Measurements from ENCODE around the gene CACNA1B. TPM values are rescaled to one million over a fixed set of nuclear protein-coding genes. Genes with fewer than 3 reads are reported as not detected.
A peak's percentile ranks its signal among the peaks of the same experiment; 100 is the strongest.

CACNA1B gene
- total RNA-seq, 1 experiment from 2014 or later: 7.8 TPM

DNA sequence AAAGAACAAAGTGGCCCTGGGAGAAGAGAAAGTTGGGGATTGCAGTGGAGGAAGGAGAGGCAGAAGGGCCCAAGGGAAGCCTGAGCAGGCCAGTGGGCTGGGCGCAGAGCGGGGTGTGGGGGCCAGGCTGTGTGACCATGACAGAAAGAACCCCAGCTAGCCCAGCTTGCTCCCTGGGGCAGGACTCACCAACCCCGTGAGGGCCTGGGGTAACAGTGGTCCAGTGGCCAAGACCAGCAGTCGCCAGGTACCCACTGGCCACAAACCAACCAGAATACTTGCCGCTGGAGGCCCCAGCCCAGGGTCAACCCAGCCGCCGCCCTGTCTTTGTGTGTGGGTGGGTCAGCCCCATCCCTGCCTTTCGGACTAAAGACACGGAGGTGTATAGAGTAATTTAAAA, 146.5 kb downstream of the CACNA1B start:
- H3K4me1 ChIP-seq (ENCODE audit: insufficient read depth, low read length): no peaks in the 10 kb centered on the region
- WGBS (ENCODE audit: extremely low coverage, insufficient read length, low lambda C conversion rate): no CpG with 5 or more reads among the region's 9 CpGs
- H3K79me2 ChIP-seq (ENCODE audit: insufficient read depth, low read length): no peaks in the 10 kb centered on the region
- H3K56ac ChIP-seq (ENCODE audit: insufficient read length, low read depth, low read length): no peak overlapping the region
- no peak overlapping the region for H4K91ac ChIP-seq (ENCODE audit: insufficient read length, low read depth, low read length)
- H4K8ac ChIP-seq (replicated peaks; ENCODE audit: insufficient read length, low read depth, low read length): no peak overlapping the region
- H2AFZ ChIP-seq (ENCODE audit: low read length): no peak overlapping the region
- no peak overlapping the region for H3K27ac ChIP-seq (ENCODE audit: insufficient read length, low read depth, low read length)
- H2AK5ac ChIP-seq (ENCODE audit: insufficient read length, low read length): no peak overlapping the region
- H2BK12ac ChIP-seq (ENCODE audit: insufficient read length, low read depth, low read length): no peak overlapping the region
- no peak overlapping the region for H4K5ac ChIP-seq (ENCODE audit: insufficient read length, low read depth, low read length)
- H3K36me3 Mint-ChIP-seq (ENCODE audit: insufficient read depth in 1 of 3, low read depth in 3 of 3): peaks cover 23 to 26% (median 25%) of the 10 kb centered on the region in 3 experiments
- no peaks in the 10 kb centered on the region for H3K79me1 ChIP-seq (ENCODE audit: insufficient read depth, low read depth, low read length, poor library complexity, severe bottlenecking)
- peak overlapping the region; percentile 6 for H3K4me2 ChIP-seq (ENCODE audit: insufficient read depth, insufficient read length, low read length)
- H3K4me3 Mint-ChIP-seq: peak overlapping the region; percentile 63 to 75
- H2BK20ac ChIP-seq (ENCODE audit: low read depth, low read length, poor library complexity, severe bottlenecking): no peak overlapping the region
- H3T11ph ChIP-seq (ENCODE audit: low read length): no peak overlapping the region
- peaks cover 3 to 6% of the 10 kb centered on the region in 2 experiments for H3K4me1 Mint-ChIP-seq
- H4K20me1 ChIP-seq (ENCODE audit: control insufficient read depth, insufficient read depth, insufficient read length): no peaks in the 10 kb centered on the region
- TF ChIP-seq, protein P1, sequence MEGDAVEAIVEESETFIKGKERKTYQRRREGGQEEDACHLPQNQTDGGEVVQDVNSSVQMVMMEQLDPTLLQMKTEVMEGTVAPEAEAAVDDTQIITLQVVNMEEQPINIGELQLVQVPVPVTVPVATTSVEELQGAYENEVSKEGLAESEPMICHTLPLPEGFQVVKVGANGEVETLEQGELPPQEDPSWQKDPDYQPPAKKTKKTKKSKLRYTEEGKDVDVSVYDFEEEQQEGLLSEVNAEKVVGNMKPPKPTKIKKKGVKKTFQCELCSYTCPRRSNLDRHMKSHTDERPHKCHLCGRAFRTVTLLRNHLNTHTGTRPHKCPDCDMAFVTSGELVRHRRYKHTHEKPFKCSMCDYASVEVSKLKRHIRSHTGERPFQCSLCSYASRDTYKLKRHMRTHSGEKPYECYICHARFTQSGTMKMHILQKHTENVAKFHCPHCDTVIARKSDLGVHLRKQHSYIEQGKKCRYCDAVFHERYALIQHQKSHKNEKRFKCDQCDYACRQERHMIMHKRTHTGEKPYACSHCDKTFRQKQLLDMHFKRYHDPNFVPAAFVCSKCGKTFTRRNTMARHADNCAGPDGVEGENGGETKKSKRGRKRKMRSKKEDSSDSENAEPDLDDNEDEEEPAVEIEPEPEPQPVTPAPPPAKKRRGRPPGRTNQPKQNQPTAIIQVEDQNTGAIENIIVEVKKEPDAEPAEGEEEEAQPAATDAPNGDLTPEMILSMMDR (conservative IDR thresholded peaks at IDR 0.05): no peak
- H3K27me3 ChIP-seq (ENCODE audit: insufficient read depth, low read length): no peaks in the 10 kb centered on the region
- no peaks in the 10 kb centered on the region for H3K9me3 ChIP-seq (ENCODE audit: control insufficient read depth, low read depth, low read length)
- H3K4ac ChIP-seq (ENCODE audit: low read depth, low read length): no peak overlapping the region
- H3K9ac ChIP-seq (ENCODE audit: extremely low read depth, insufficient read length, low read length): no peak overlapping the region
- peaks cover 4% of the 10 kb centered on the region for H3K23me2 ChIP-seq (ENCODE audit: insufficient read length, low read depth, low read length, poor library complexity, severe bottlenecking)
- peaks cover 10% of the 10 kb centered on the region for H3K27me3 Mint-ChIP-seq (ENCODE audit: low read depth)
- H3K14ac ChIP-seq (ENCODE audit: insufficient read depth, low read length): no peak overlapping the region
- H3K9me3 Mint-ChIP-seq: no peaks in the 10 kb centered on the region; a peak in 2 of 5 replicates
- no peak overlapping the region for H3K18ac ChIP-seq (ENCODE audit: insufficient read length, low read depth, low read length)
- no peak overlapping the region for H3K27ac Mint-ChIP-seq
- no peak overlapping the region for H2BK120ac ChIP-seq (ENCODE audit: low read depth, low read length, poor library complexity, severe bottlenecking)
- H3K23ac ChIP-seq (ENCODE audit: insufficient read length, low read depth, low read length): no peak overlapping the region
- no peak overlapping the region for H2BK5ac ChIP-seq (ENCODE audit: insufficient read length, low read length)
- no peak for DNase-seq
- no peak overlapping the region for H2BK15ac ChIP-seq (ENCODE audit: low read depth, low read length)
